Cardiac muscle cell (in vitro differentiated cells and primary cell): ENCODE results near the gene CD247. TPM values are rescaled to one million over a fixed set of nuclear protein-coding genes. Genes with fewer than 3 reads are reported as not detected.

Source experiments
- DNase-seq, 2 donors: peaks; one replicate each; pipeline versions ENCODE4 v3.0.0 to v3.0.0-alpha.2; 2010 to 2017; ENCODE audit warnings: low read depth in 1 of 2, low spot score in 1 of 2
- H3K27ac ChIP-seq: fragments of 200-600 bp; sonication (generic); 2 replicates; pipeline ENCODE4 v1.5.1; 2016
- H3K27me3 ChIP-seq: fragments of 200-600 bp; sonication (generic); 2 replicates; pipeline ENCODE4 v1.6.0; 2016; ENCODE audit warnings: control low read depth
- H3K36me3 ChIP-seq: fragments of 200-600 bp; sonication (generic); 2 replicates; pipeline ENCODE4 v1.5.1; 2016; ENCODE audit warnings: control low read depth
- H3K4me1 ChIP-seq: fragments of 200-600 bp; sonication (generic); 2 replicates; pipeline ENCODE4 v1.8.1; 2017; ENCODE audit warnings: low read depth, mild to moderate bottlenecking, mixed run types
- H3K4me3 ChIP-seq: fragments of 200-600 bp; sonication (generic); 2 replicates; pipeline ENCODE4 v1.5.1; 2016; ENCODE audit warnings: mild to moderate bottlenecking
- H3K9me3 ChIP-seq: fragments of 200-600 bp; sonication (generic); 2 replicates; pipeline ENCODE4 v1.5.1; 2017; ENCODE audit warnings: low read depth, mild to moderate bottlenecking, control low read depth
- polyA plus RNA-seq: library from polyadenylated mRNA; unstranded; fragments of >200 nt; fragmentation: Nextera tagmentation; extraction: Ambion mirVana; gene quantifications from 2 replicates; pipeline ENCODE4 v1.2.1, GENCODE V29; 2016
- total RNA-seq: library from RNA; depleted of rRNA; stranded (reverse); fragments of >200 nt; gene quantifications from 2 replicates; pipeline ENCODE4 v1.2.3, GENCODE V29; 2016
- TF ChIP-seq, protein P1 (sequence below): IDR thresholded peaks from 2 replicates; pipeline ENCODE4 v1.5.1; 2012; ENCODE audit warnings: low read depth, mild to moderate bottlenecking, low read length

CD247 gene
- total and polyA plus RNA-seq, 2 experiments from 2014 or later, result 0.80 TPM; not detected in 1

DNA sequence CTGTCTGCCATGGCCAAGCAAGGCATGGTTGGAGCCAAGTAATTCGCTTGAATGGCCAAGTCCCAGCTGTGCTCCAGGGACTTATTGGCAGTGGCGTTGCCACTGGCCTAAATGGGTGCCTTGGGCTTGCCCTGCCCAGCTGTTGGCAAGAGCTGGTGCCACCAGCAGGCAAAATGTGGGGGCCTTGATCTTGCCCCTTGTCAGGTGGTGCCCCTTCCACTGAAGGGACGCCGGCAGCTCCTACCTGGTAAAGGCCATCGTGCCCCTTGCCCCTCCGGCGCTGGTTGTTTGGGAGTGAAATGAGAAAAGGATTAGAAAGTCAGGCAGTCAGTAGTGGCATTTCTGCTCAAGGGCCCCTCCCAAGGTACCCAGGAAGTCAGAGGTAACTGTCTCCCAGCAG is 85.5 kb downstream of the CD247 start:
- Histone ChIP-seq H3K27me3 (no peaks in the 10 kb centered on the region), H3K4me1 (peaks cover 12% of the 10 kb centered on the region), H3K36me3 (no peaks in the 10 kb centered on the region), H3K9me3 (no peaks in the 10 kb centered on the region), H3K27ac (no peak overlapping the region), H3K4me3 (no peak overlapping the region)
- no peak for DNase-seq
- TF ChIP-seq, protein P1, sequence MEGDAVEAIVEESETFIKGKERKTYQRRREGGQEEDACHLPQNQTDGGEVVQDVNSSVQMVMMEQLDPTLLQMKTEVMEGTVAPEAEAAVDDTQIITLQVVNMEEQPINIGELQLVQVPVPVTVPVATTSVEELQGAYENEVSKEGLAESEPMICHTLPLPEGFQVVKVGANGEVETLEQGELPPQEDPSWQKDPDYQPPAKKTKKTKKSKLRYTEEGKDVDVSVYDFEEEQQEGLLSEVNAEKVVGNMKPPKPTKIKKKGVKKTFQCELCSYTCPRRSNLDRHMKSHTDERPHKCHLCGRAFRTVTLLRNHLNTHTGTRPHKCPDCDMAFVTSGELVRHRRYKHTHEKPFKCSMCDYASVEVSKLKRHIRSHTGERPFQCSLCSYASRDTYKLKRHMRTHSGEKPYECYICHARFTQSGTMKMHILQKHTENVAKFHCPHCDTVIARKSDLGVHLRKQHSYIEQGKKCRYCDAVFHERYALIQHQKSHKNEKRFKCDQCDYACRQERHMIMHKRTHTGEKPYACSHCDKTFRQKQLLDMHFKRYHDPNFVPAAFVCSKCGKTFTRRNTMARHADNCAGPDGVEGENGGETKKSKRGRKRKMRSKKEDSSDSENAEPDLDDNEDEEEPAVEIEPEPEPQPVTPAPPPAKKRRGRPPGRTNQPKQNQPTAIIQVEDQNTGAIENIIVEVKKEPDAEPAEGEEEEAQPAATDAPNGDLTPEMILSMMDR, result no peak

DNA sequence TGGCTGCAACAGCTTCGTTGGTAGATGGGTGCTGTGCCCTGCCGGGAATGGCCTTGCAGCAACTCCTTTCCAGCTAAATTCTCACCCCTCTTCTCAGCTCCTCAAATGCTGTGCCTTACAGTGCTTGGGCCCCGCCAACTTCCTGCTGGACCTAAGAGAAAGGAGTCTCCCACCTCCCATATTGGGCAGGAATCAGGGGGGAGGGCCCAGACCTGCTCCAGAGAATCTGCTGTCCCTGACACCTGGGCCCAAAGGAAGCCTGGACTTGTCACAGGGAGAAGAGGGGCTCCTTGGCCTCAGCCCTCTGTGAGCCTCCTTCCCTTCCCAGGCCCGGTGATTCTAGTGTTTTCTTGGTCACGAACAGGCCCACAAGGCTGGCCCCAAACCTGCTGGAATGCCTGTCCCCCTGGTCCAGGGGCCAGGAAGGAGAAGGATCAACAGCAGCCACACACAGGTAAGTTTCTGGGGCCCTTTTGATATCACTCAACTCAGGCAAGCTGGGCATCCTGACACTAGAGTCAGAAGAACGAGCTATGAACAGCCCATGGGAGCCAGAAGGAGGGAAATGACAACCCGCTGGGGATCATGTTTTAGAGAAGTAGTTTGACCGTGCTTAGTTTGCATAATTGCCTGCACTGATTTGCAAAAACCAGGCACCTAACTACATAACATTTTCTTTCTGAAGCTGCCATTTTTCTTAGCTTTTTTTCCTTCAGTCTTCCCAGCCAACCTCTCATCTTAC is 86.2 kb downstream of the CD247 start:
- no peak for DNase-seq
- TF ChIP-seq, protein P1, result no peak
- Histone ChIP-seq H3K4me3 (no peak overlapping the region), H3K9me3 (no peaks in the 10 kb centered on the region), H3K36me3 (no peaks in the 10 kb centered on the region), H3K27ac (peak overlapping the region; percentile 85), H3K27me3 (no peaks in the 10 kb centered on the region), H3K4me1 (peaks cover 12% of the 10 kb centered on the region)

DNA sequence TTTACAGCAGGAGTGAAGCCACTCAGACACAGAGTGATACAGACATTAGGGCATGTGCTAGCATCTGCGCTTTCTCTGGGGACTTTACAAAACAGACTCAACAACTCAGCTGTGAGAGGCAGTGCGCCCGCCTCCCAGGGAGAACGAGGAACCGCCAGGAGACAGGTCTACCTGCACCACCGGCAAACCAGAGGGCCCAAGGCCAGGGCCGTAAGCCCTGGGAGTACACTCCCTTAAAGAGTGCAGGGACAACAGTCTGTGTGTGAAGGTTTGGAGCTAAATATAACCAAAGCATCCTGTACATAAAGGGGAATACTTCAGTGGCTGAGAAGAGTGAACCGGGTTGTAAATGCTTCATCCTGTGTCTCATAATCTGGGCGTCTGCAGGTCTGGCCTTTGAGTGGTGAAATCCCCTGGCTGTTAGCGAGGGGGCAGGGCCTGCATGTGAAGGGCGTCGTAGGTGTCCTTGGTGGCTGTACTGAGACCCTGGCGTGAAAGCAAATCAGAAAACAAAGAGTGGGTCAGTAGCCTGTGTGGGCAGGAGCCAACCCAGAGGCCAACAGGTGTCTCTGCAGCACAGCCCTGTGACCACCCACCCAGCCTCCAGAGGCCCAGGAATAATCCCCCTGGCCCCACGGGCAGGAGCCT is 86.9 kb downstream of the CD247 start:
- TF ChIP-seq, protein P1, result no peak
- Histone ChIP-seq H3K4me3 (no peak overlapping the region), H3K27me3 (no peaks in the 10 kb centered on the region), H3K9me3 (no peaks in the 10 kb centered on the region), H3K36me3 (no peaks in the 10 kb centered on the region), H3K27ac (peak overlapping the region; percentile 85), H3K4me1 (peaks cover 12% of the 10 kb centered on the region)
- DNase-seq, result peak in 1 of 2 donors; percentile 62

DNA sequence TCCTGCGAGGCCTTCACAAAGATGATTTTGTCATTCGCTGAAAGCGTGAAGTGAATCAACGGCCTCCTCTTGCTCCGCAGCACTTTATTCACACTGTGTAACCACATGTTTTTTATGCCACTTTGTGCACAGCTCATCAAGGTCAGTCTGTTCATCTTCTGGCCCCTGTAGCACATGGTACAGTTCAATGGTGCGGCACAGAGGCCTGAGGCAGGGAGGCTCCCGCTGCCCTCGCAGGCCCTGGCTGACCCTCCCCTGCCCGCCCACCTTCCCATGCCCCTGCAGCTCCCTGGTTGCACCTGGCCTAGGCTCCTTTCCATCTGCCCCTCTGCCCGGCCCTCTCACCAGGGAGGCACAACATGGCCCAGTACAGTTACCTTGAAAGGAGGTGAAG is 87.5 kb downstream of the CD247 start:
- no peaks in the 10 kb centered on the region for H3K27me3 ChIP-seq
- H3K4me1 ChIP-seq, result peaks cover 12% of the 10 kb centered on the region
- TF ChIP-seq, protein P1, result no peak
- peak overlapping the region; percentile 85 for H3K27ac ChIP-seq
- DNase-seq, result no peak
- H3K36me3 ChIP-seq, result no peaks in the 10 kb centered on the region
- H3K9me3 ChIP-seq, result no peaks in the 10 kb centered on the region
- H3K4me3 ChIP-seq, result no peak overlapping the region

DNA sequence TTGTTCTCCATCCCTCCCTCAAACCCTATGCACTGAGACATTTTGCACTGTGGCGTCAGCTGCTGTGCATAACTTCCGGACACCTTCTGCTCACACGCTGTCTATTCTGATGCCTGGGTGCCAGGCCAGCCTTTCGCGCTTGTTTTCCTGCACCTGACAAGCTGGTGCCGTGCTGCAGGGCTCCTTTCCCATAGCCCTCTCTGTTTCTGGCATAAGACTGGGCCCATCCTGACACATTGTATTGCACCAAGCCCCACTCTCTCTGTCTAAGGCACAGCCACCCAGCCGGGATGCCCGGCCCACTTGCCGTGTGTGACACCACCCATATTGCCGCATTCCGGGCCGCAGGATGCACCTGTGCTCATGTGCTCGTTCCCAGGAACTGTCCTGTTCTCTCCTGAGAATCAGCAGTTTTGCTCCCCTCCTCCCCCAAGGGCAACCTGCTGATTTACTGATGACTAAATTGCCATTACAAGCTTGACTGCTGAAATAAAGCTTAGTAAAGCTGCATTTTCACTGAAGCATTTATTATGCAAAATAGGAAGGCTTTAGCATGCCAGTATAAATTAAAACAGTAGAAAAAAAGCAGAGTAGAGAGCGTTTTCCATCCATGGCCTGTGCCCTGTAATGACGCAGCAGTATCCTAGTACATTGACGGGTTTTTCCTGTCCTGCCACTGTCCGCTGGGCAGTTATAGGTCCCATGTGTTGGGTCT is 88.0 kb downstream of the CD247 start:
- Histone ChIP-seq H3K27ac (peak overlapping the region; percentile 85), H3K27me3 (no peaks in the 10 kb centered on the region), H3K4me1 (peaks cover 12% of the 10 kb centered on the region), H3K36me3 (no peaks in the 10 kb centered on the region), H3K4me3 (no peak overlapping the region), H3K9me3 (no peaks in the 10 kb centered on the region)
- TF ChIP-seq, protein P1, result no peak
- no peak for DNase-seq
